ENCODE measurements around the gene LONP2.

- TF ChIP-seq, protein P1, sequence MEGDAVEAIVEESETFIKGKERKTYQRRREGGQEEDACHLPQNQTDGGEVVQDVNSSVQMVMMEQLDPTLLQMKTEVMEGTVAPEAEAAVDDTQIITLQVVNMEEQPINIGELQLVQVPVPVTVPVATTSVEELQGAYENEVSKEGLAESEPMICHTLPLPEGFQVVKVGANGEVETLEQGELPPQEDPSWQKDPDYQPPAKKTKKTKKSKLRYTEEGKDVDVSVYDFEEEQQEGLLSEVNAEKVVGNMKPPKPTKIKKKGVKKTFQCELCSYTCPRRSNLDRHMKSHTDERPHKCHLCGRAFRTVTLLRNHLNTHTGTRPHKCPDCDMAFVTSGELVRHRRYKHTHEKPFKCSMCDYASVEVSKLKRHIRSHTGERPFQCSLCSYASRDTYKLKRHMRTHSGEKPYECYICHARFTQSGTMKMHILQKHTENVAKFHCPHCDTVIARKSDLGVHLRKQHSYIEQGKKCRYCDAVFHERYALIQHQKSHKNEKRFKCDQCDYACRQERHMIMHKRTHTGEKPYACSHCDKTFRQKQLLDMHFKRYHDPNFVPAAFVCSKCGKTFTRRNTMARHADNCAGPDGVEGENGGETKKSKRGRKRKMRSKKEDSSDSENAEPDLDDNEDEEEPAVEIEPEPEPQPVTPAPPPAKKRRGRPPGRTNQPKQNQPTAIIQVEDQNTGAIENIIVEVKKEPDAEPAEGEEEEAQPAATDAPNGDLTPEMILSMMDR (IDR thresholded peaks at IDR 0.05; ENCODE audit: low read length) = no peak
- no peak for TF ChIP-seq EZH2 (IDR thresholded peaks at IDR 0.05; ENCODE audit: borderline replicate concordance, low read length)
Observed at GRCh38 chr16:48383009-48383876, 139.1 kb downstream of the LONP2 start.
